GM23338 (cell line): ENCODE results near the gene STARD8. TPM values are rescaled to one million over a fixed set of nuclear protein-coding genes. Genes with fewer than 3 reads are reported as not detected.

Source experiments
- ATAC-seq: fragments of 200-7000 bp; cut with Tn5 transposase; 3 replicates; pipeline ENCODE4 v1.9.1; 2020
- DNase-seq: peaks from one replicate; pipeline ENCODE4 v3.0.0-alpha.2; 2015; ENCODE audit warnings: low spot score
- H2AFZ ChIP-seq: fragments of 200-600 bp; sonication (generic); 2 replicates; pipeline ENCODE4 v1.8.0; 2016; ENCODE audit warnings: antibody characterized with exemption, mild to moderate bottlenecking, moderate library complexity
- H3F3A ChIP-seq: fragments of 200-600 bp; sonication (generic); replicated peaks from 2 replicates; pipeline ENCODE4 v1.8.0; 2017; ENCODE audit warnings: antibody characterized with exemption, mixed run types, low read depth
- H3K27ac ChIP-seq: fragments of 200-600 bp; sonication (generic); 2 replicates; pipeline ENCODE4 v1.6.1; 2016; ENCODE audit warnings: low read depth
- H3K27me3 ChIP-seq: fragments of 200-600 bp; sonication (generic); 2 replicates; pipeline ENCODE4 v1.8.0; 2016; ENCODE audit warnings: mild to moderate bottlenecking, mixed run types, moderate library complexity; ENCODE audit not compliant: insufficient read depth
- H3K36me3 ChIP-seq: fragments of 200-600 bp; sonication (generic); 2 replicates; pipeline ENCODE4 v1.8.0; 2016; ENCODE audit warnings: mild to moderate bottlenecking; ENCODE audit not compliant: insufficient read depth
- H3K4me1 ChIP-seq: fragments of 200-600 bp; sonication (generic); 2 replicates; pipeline ENCODE4 v1.8.0; 2016; ENCODE audit warnings: mild to moderate bottlenecking, moderate library complexity; ENCODE audit not compliant: insufficient read depth
- H3K4me2 ChIP-seq: fragments of 200-600 bp; sonication (generic); 2 replicates; pipeline ENCODE4 v1.7.1; 2017; ENCODE audit warnings: mixed run types
- H3K4me3 ChIP-seq: fragments of 200-600 bp; sonication (generic); 2 replicates; pipeline ENCODE4 v1.6.1; 2016; ENCODE audit warnings: mixed run types
- H3K79me2 ChIP-seq: fragments of 200-600 bp; sonication (generic); replicated peaks from 2 replicates; pipeline ENCODE4 v1.8.0; 2017; ENCODE audit warnings: mild to moderate bottlenecking; ENCODE audit not compliant: insufficient read depth
- H3K9me2 ChIP-seq: fragments of 200-600 bp; sonication (generic); 2 replicates; pipeline ENCODE4 v1.8.0; 2017; ENCODE audit not compliant: insufficient read depth
- H4K20me1 ChIP-seq: fragments of 200-600 bp; sonication (generic); replicated peaks from 2 replicates; pipeline ENCODE4 v1.8.0; 2017; ENCODE audit warnings: mild to moderate bottlenecking; ENCODE audit not compliant: insufficient read depth
- H3K27ac Mint-ChIP-seq: 2 replicates; pipeline ENCODE4 v1.8.0; 2020; ENCODE audit warnings: inconsistent platforms, mild to moderate bottlenecking, moderate library complexity, mixed read lengths
- H3K27me3 Mint-ChIP-seq: 3 replicates; pipeline ENCODE4 v1.8.0; 2022; ENCODE audit warnings: low read depth, mild to moderate bottlenecking, moderate library complexity, mixed read lengths, inconsistent platforms; ENCODE audit not compliant: insufficient read depth, poor library complexity
- H3K36me3 Mint-ChIP-seq: 3 replicates; pipeline ENCODE4 v1.8.0; 2021; ENCODE audit warnings: low read depth, mild to moderate bottlenecking, inconsistent platforms, moderate library complexity, mixed read lengths
- H3K4me1 Mint-ChIP-seq: 3 replicates; pipeline ENCODE4 v1.8.0; 2020; ENCODE audit warnings: mild to moderate bottlenecking, inconsistent platforms, mixed read lengths
- H3K4me3 Mint-ChIP-seq: 3 replicates; pipeline ENCODE4 v1.8.0; 2021; ENCODE audit warnings: moderate library complexity, mild to moderate bottlenecking, inconsistent platforms, mixed read lengths
- H3K9me3 Mint-ChIP-seq: 3 replicates; pipeline ENCODE4 v1.8.0; 2020; ENCODE audit warnings: moderate library complexity, mild to moderate bottlenecking, inconsistent platforms, mixed read lengths
- CREB1 ChIP-seq: fragments of 250-450 bp; sonication (Bioruptor Pico); IDR thresholded peaks from 2 replicates; pipeline ENCODE4 v1.5.0; 2020; ENCODE audit warnings: low read depth, mild to moderate bottlenecking, moderate library complexity
- ETS1 ChIP-seq: IDR thresholded peaks from 2 replicates; pipeline ENCODE4 v1.6.1; 2016; ENCODE audit warnings: antibody characterized with exemption
- EZH2phosphoT487 ChIP-seq: fragments of 200-600 bp; sonication (generic); IDR thresholded peaks from one replicate; pipeline ENCODE4 v1.8.1; 2018; ENCODE audit warnings: antibody characterized with exemption; ENCODE audit not compliant: unreplicated experiment
- NANOG ChIP-seq: IDR thresholded peaks from 2 replicates; pipeline ENCODE4 v1.6.1; 2016; ENCODE audit warnings: antibody characterized with exemption, borderline replicate concordance
- REST ChIP-seq: IDR thresholded peaks from one replicate; pipeline ENCODE4 v1.6.1; 2018; ENCODE audit warnings: antibody characterized with exemption; ENCODE audit not compliant: unreplicated experiment
- STAT1 ChIP-seq: IDR thresholded peaks from one replicate; pipeline ENCODE4 v1.6.1; 2016; ENCODE audit warnings: antibody characterized with exemption; ENCODE audit not compliant: unreplicated experiment
- ZNF114 ChIP-seq: fragments of 250-450 bp; sonication (Bioruptor Pico); IDR thresholded peaks from 2 replicates; pipeline ENCODE4 v1.5.0; 2020; ENCODE audit warnings: mild to moderate bottlenecking, moderate library complexity
- ZNF462 ChIP-seq: fragments of 250-450 bp; sonication (Bioruptor Pico); IDR thresholded peaks from 2 replicates; pipeline ENCODE4 v1.5.0; 2020; ENCODE audit warnings: mild to moderate bottlenecking, moderate library complexity
- polyA plus RNA-seq: library from polyadenylated mRNA; unstranded; fragments of >200 nt; fragmentation: Nextera tagmentation; extraction: Ambion mirVana; gene quantifications from 2 replicates; pipeline ENCODE4 v1.2.1, GENCODE V29; 2016
- total RNA-seq: library from RNA; depleted of rRNA; stranded (reverse); fragments of >200 nt; shearing (Covaris generic); gene quantifications from 2 replicates; pipeline ENCODE4 v1.2.3, GENCODE V29; 2014
- TF ChIP-seq, protein P1 (sequence below), 2 experiments: fragments of 200-600 bp in 1 of 2; sonication (generic) in 1 of 2; conservative IDR thresholded peaks; 2 replicates each; pipeline versions ENCODE4 v1.5.1 to v1.6.1; 2016 to 2017; ENCODE audit warnings: antibody characterized with exemption in 2 of 2, low read depth in 2 of 2, mild to moderate bottlenecking in 2 of 2, moderate library complexity in 1 of 2

STARD8 gene
- total and polyA plus RNA-seq, 2 experiments from 2014 or later = 0.74 to 5.6 TPM

DNA sequence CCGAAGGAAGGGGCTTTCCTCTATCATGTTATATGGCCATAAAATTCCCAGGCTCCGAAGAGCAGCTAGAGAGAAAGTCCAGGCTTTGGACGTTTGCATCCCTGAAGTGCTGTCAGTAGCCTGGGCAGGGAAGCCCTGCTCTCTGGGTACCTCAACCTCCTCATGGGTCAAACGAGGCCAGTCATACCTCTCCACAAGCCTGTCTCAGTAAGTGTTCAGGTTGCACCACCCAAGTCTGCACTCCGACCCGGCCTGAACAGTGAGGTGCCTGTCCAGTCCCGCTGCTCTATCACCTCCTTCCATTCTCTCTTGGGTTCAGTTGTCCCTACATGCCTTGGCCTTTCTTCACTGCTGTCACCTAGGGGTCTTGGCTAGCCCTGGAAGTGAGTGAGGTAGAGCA, 78.9 kb downstream of the STARD8 start:
- H3K27me3 ChIP-seq = no peaks in the 10 kb centered on the region
- no peaks in the 10 kb centered on the region for H3K4me1 ChIP-seq
- H3K4me1 Mint-ChIP-seq = no peaks in the 10 kb centered on the region
- ATAC-seq (no peak), DNase-seq (no peak)
- H3K27me3 Mint-ChIP-seq = peaks cover 8% of the 10 kb centered on the region
- H2AFZ ChIP-seq = no peak overlapping the region
- no peaks in the 10 kb centered on the region for H4K20me1 ChIP-seq
- no peaks in the 10 kb centered on the region for H3K9me2 ChIP-seq
- no peak overlapping the region for H3K27ac ChIP-seq
- H3K36me3 Mint-ChIP-seq = no peaks in the 10 kb centered on the region
- no peaks in the 10 kb centered on the region for H3K9me3 Mint-ChIP-seq
- H3K4me3 Mint-ChIP-seq = no peak overlapping the region
- TF ChIP-seq REST = no peak
- no peak for TF ChIP-seq ZNF114 (CRISPR knock-in tag)
- no peak for TF ChIP-seq EZH2phosphoT487
- TF ChIP-seq, protein P1, sequence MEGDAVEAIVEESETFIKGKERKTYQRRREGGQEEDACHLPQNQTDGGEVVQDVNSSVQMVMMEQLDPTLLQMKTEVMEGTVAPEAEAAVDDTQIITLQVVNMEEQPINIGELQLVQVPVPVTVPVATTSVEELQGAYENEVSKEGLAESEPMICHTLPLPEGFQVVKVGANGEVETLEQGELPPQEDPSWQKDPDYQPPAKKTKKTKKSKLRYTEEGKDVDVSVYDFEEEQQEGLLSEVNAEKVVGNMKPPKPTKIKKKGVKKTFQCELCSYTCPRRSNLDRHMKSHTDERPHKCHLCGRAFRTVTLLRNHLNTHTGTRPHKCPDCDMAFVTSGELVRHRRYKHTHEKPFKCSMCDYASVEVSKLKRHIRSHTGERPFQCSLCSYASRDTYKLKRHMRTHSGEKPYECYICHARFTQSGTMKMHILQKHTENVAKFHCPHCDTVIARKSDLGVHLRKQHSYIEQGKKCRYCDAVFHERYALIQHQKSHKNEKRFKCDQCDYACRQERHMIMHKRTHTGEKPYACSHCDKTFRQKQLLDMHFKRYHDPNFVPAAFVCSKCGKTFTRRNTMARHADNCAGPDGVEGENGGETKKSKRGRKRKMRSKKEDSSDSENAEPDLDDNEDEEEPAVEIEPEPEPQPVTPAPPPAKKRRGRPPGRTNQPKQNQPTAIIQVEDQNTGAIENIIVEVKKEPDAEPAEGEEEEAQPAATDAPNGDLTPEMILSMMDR (conservative IDR thresholded peaks at IDR 0.05; ENCODE audit: low read depth in 2 of 2) = no peak
- TF ChIP-seq ZNF462 (CRISPR knock-in tag) = no peak
- no peak for TF ChIP-seq ETS1
- no peak for TF ChIP-seq STAT1
- no peak for TF ChIP-seq NANOG
- TF ChIP-seq CREB1 (CRISPR knock-in tag) = no peak
- H3K79me2 ChIP-seq = no peaks in the 10 kb centered on the region
- H3K27ac Mint-ChIP-seq = no peak overlapping the region
- no peaks in the 10 kb centered on the region for H3F3A ChIP-seq
- H3K4me3 ChIP-seq = no peak overlapping the region
- no peaks in the 10 kb centered on the region for H3K36me3 ChIP-seq
- H3K4me2 ChIP-seq = no peak overlapping the region
